ENCODE results near the gene OAT.

DNA sequence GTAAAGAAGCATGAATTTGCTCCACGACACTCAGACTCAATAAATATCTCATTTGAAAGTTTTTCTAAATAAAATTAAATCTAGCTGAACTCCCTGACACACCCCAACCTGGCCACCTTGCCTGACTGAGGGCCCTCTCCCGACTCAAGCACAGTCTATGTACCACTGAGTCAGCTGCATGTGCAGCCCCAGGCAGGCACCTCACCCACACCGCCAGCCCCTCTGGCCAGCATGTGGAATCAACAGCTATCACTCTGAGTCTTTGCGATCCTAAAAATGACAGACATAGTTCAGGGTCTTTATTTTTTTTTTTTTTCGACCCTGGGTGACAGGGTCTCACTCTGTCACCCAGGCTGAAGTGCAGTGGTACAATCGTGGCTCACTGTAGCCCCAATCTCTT lies 35.2 kb downstream of the OAT start:
- no peak for TF ChIP-seq CHD2 (IDR thresholded peaks at IDR 0.05; ENCODE audit: low read length, partially characterized antibody)
- TF ChIP-seq NRF1 (IDR thresholded peaks at IDR 0.05; ENCODE audit: low read depth, low read length), result no peak
- TF ChIP-seq, protein P1, sequence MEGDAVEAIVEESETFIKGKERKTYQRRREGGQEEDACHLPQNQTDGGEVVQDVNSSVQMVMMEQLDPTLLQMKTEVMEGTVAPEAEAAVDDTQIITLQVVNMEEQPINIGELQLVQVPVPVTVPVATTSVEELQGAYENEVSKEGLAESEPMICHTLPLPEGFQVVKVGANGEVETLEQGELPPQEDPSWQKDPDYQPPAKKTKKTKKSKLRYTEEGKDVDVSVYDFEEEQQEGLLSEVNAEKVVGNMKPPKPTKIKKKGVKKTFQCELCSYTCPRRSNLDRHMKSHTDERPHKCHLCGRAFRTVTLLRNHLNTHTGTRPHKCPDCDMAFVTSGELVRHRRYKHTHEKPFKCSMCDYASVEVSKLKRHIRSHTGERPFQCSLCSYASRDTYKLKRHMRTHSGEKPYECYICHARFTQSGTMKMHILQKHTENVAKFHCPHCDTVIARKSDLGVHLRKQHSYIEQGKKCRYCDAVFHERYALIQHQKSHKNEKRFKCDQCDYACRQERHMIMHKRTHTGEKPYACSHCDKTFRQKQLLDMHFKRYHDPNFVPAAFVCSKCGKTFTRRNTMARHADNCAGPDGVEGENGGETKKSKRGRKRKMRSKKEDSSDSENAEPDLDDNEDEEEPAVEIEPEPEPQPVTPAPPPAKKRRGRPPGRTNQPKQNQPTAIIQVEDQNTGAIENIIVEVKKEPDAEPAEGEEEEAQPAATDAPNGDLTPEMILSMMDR (IDR thresholded peaks at IDR 0.05), result no peak
- TF ChIP-seq, protein P2, sequence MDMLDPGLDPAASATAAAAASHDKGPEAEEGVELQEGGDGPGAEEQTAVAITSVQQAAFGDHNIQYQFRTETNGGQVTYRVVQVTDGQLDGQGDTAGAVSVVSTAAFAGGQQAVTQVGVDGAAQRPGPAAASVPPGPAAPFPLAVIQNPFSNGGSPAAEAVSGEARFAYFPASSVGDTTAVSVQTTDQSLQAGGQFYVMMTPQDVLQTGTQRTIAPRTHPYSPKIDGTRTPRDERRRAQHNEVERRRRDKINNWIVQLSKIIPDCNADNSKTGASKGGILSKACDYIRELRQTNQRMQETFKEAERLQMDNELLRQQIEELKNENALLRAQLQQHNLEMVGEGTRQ (IDR thresholded peaks at IDR 0.05; ENCODE audit: borderline replicate concordance, low read depth, low read length), result no peak
- TF ChIP-seq, protein P3, sequence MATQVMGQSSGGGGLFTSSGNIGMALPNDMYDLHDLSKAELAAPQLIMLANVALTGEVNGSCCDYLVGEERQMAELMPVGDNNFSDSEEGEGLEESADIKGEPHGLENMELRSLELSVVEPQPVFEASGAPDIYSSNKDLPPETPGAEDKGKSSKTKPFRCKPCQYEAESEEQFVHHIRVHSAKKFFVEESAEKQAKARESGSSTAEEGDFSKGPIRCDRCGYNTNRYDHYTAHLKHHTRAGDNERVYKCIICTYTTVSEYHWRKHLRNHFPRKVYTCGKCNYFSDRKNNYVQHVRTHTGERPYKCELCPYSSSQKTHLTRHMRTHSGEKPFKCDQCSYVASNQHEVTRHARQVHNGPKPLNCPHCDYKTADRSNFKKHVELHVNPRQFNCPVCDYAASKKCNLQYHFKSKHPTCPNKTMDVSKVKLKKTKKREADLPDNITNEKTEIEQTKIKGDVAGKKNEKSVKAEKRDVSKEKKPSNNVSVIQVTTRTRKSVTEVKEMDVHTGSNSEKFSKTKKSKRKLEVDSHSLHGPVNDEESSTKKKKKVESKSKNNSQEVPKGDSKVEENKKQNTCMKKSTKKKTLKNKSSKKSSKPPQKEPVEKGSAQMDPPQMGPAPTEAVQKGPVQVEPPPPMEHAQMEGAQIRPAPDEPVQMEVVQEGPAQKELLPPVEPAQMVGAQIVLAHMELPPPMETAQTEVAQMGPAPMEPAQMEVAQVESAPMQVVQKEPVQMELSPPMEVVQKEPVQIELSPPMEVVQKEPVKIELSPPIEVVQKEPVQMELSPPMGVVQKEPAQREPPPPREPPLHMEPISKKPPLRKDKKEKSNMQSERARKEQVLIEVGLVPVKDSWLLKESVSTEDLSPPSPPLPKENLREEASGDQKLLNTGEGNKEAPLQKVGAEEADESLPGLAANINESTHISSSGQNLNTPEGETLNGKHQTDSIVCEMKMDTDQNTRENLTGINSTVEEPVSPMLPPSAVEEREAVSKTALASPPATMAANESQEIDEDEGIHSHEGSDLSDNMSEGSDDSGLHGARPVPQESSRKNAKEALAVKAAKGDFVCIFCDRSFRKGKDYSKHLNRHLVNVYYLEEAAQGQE (IDR thresholded peaks at IDR 0.05; ENCODE audit: low read depth, low read length), result no peak
- TF ChIP-seq POLR2AphosphoS5 (IDR thresholded peaks at IDR 0.05; ENCODE audit: low read depth, low read length), result no peak
- no peak for TF ChIP-seq MEF2A (IDR thresholded peaks at IDR 0.05; ENCODE audit: borderline replicate concordance, low read depth)
- TF ChIP-seq RFX5 (IDR thresholded peaks at IDR 0.05; ENCODE audit: low read length), result no peak
- TF ChIP-seq SMC3 (IDR thresholded peaks at IDR 0.05; ENCODE audit: low read depth, low read length), result no peak
- no peak for TF ChIP-seq SIN3A (IDR thresholded peaks at IDR 0.05; ENCODE audit: borderline replicate concordance, low read depth, low read length)
- TF ChIP-seq ELF1 (IDR thresholded peaks at IDR 0.05), result no peak

Data from SK-N-SH (cell line).